ENCODE data around the gene NF1. TPM values are rescaled to one million over a fixed set of nuclear protein-coding genes. Genes with fewer than 3 reads are reported as not detected.

Gene NF1
- total and polyA plus RNA-seq, 2 of the 13 experiments (the other 11 are each of a cell fraction or from before 2014, with no cell fraction given): 21.5 to 26.5 TPM

DNA sequence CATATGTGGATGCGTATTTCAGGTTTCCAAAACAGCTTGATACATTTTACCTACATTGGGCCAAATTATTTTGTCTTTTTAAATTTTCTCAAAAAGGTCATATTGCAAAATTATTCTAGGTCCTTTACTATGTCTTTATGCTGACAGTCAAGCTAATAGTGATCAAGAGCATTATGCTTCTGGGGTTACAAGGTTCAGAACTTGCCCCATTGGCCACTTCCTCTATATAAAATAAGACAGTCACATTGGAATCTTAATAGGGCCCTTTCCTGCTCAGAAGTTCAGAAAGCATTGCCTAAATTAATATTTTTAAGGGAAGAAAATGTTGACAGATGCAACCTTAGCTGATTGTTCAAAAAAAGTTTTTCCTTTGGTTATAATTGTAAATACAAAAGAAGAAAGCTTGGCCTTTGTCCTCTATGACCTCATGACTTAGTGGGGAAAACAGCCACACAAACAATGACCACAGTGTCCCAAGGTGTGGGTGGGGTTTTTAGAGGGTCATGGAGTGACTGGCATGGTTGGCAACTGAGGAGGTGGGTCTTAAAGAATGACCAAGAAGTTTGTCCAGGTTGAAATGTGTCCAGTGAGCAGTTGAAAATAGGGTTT is 284.9 kb downstream of the NF1 start (continued):
- TF ChIP-seq, protein P1, sequence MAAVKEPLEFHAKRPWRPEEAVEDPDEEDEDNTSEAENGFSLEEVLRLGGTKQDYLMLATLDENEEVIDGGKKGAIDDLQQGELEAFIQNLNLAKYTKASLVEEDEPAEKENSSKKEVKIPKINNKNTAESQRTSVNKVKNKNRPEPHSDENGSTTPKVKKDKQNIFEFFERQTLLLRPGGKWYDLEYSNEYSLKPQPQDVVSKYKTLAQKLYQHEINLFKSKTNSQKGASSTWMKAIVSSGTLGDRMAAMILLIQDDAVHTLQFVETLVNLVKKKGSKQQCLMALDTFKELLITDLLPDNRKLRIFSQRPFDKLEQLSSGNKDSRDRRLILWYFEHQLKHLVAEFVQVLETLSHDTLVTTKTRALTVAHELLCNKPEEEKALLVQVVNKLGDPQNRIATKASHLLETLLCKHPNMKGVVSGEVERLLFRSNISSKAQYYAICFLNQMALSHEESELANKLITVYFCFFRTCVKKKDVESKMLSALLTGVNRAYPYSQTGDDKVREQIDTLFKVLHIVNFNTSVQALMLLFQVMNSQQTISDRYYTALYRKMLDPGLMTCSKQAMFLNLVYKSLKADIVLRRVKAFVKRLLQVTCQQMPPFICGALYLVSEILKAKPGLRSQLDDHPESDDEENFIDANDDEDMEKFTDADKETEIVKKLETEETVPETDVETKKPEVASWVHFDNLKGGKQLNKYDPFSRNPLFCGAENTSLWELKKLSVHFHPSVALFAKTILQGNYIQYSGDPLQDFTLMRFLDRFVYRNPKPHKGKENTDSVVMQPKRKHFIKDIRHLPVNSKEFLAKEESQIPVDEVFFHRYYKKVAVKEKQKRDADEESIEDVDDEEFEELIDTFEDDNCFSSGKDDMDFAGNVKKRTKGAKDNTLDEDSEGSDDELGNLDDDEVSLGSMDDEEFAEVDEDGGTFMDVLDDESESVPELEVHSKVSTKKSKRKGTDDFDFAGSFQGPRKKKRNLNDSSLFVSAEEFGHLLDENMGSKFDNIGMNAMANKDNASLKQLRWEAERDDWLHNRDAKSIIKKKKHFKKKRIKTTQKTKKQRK (IDR thresholded peaks at IDR 0.05; ENCODE audit: low read length): no peak
- peak; percentile 56 for TF ChIP-seq PAXIP1 (CRISPR knock-in tag; conservative IDR thresholded peaks at IDR 0.05)
- TF ChIP-seq PRMT3 (CRISPR knock-in tag; IDR thresholded peaks at IDR 0.05; ENCODE audit: borderline replicate concordance, low read depth): no peak
- peak; percentile 67; the same call in 1 of the 2 replicates for TF ChIP-seq NCOR1 (IDR thresholded peaks at IDR 0.05; ENCODE audit: borderline replicate concordance, low read length)

DNA sequence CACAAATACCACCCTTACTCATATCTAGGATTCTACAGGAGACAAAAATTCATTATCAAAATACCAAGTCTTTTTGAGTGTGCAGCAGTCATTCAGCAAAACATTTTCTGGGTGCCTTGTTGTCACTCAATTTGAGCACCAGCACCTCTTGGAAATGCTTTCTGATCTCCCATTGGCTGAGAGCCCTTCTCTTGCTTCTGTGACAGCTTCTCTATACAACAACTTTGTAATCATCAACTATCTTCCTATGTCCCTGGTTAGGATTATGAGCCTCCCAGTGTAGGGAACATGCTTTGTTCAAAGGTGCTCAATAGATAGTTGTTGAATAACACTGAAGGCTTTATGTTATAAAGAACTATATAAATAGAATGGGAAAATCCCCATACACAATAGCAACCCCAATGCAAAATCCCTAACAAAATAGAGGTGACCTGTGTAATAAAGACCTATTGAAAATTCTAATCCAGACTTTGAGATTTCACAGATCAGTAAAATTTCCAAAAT is 286.4 kb downstream of the NF1 start:
- H3K27me3 ChIP-seq (ENCODE audit: control insufficient read depth in 1 of 2, insufficient read depth in 2 of 2, low read length in 2 of 2): no peaks in the 10 kb centered on the region
- intact Hi-C loops (cut with micrococcal nuclease; ENCODE audit: unreplicated experiment) (no loop called here), in situ Hi-C loops (cut with HindIII; ENCODE audit: extremely low pct_ligation_motif_present, low pct_unique_long_range_greater_than_20kb) (no loop called here)
- ChIA-PET POLR2A (no interaction called here), CTCF (ENCODE audit: low intra/inter-chr PET ratio, low total read pairs) (no interaction called here)
- H3K27ac ChIP-seq (ENCODE audit: extremely low read length, insufficient read depth, low read length): peak overlapping the region; percentile 16
- DNase-seq (ENCODE audit: low spot score): no peak
- BruUV-seq (replicated peaks): no TSS peak
- peaks cover 32% of the 10 kb centered on the region for H3K4me1 ChIP-seq (ENCODE audit: insufficient read depth, low read length)
- H3K9ac ChIP-seq (ENCODE audit: insufficient read depth, low read depth, low read length): no peak overlapping the region
- H3K79me2 ChIP-seq (ENCODE audit: insufficient read depth, low read length): no peaks in the 10 kb centered on the region
- no peak overlapping the region for H3K4me2 ChIP-seq (ENCODE audit: low read depth, low read length)
- no peaks in the 10 kb centered on the region for H3K9me3 ChIP-seq (ENCODE audit: low read length)
- no peaks in the 10 kb centered on the region for H4K20me1 ChIP-seq (ENCODE audit: insufficient read depth, low read length)
- H3K4me3 ChIP-seq (replicated peaks in 1 of 3; ENCODE audit: insufficient read depth in 1 of 3, low read depth in 2 of 3, low read length in 3 of 3): no peak overlapping the region
- FAIRE-seq: no peak
- ATAC-seq: no peak
- no peak overlapping the region for H2AFZ ChIP-seq (ENCODE audit: low read length)
- H3K36me3 ChIP-seq (replicated peaks in 1 of 2; ENCODE audit: control insufficient read depth in 1 of 2, insufficient read depth in 2 of 2, low read length in 2 of 2): no peaks in the 10 kb centered on the region
- no peak for TF ChIP-seq PHB2 (IDR thresholded peaks at IDR 0.05; ENCODE audit: partially characterized antibody)
- TF ChIP-seq, protein P2, sequence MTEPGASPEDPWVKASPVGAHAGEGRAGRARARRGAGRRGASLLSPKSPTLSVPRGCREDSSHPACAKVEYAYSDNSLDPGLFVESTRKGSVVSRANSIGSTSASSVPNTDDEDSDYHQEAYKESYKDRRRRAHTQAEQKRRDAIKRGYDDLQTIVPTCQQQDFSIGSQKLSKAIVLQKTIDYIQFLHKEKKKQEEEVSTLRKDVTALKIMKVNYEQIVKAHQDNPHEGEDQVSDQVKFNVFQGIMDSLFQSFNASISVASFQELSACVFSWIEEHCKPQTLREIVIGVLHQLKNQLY (CRISPR knock-in tag; IDR thresholded peaks at IDR 0.05): no peak
- no peak for TF ChIP-seq SRSF1 (optimal IDR thresholded peaks at IDR 0.05; ENCODE audit: low read depth, low read length)
- TF ChIP-seq FUBP1 (CRISPR knock-in tag; IDR thresholded peaks at IDR 0.05; ENCODE audit: borderline replicate concordance): no peak
- TF ChIP-seq, protein P3, sequence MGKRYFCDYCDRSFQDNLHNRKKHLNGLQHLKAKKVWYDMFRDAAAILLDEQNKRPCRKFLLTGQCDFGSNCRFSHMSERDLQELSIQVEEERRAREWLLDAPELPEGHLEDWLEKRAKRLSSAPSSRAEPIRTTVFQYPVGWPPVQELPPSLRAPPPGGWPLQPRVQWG (CRISPR knock-in tag; IDR thresholded peaks at IDR 0.05; ENCODE audit: borderline replicate concordance, low read depth): no peak
- TF ChIP-seq ZNF382 (CRISPR knock-in tag; IDR thresholded peaks at IDR 0.05; ENCODE audit: borderline replicate concordance): no peak
- TF ChIP-seq ZNF772 (CRISPR knock-in tag; IDR thresholded peaks at IDR 0.05): no peak
- no peak for TF ChIP-seq TBX3 (IDR thresholded peaks at IDR 0.05; ENCODE audit: borderline replicate concordance)
